SK-N-SH (cell line): ENCODE measurements around the gene APBB3.

Experiments
- EP300 ChIP-seq, 2 experiments: IDR thresholded peaks; 2 replicates each; pipeline versions ENCODE4 v1.4.0 to v1.6.1; 2012; ENCODE audit warnings: borderline replicate concordance in 1 of 2, low read depth in 1 of 2, low read length in 1 of 2
- FOXJ3 ChIP-seq: sonication (generic); formaldehyde crosslinking; IDR thresholded peaks from 2 replicates; pipeline ENCODE4 v1.5.1; 2020; ENCODE audit warnings: mild to moderate bottlenecking, missing genetic modification reagents
- FOXM1 ChIP-seq: IDR thresholded peaks from 2 replicates; pipeline ENCODE4 v1.4.0; 2012; ENCODE audit warnings: low read depth, mild to moderate bottlenecking
- SIN3A ChIP-seq: IDR thresholded peaks from 2 replicates; pipeline ENCODE4 v1.6.1; 2012; ENCODE audit warnings: low read depth, mild to moderate bottlenecking, low read length, moderate library complexity, borderline replicate concordance
- TF ChIP-seq, protein P1 (sequence below): fragments of 200-600 bp; sonication (generic); IDR thresholded peaks from 2 replicates; pipeline ENCODE4 v1.6.1; 2017; ENCODE audit warnings: antibody characterized with exemption, mild to moderate bottlenecking, moderate library complexity

DNA sequence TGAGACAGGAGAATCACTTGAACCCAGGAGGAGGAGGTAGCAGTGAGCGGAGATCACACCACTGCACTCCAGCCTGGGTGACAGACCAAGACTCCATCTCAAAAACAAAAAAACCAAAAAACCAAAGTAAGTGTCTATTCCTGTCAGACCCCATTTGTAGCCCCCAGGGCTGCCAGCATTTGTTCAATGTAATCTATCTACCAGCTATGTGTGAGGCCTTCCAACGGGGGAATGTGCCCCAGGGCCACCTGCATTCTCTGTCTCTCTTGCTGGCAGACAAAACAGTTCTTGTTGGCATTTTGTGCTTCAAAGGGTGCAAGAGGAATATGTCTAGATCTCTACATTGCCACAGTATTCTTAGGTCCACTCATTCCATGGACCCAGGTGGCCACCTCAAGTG, 34.4 kb upstream of the APBB3 start:
- TF ChIP-seq EP300 (IDR thresholded peaks at IDR 0.05; ENCODE audit: borderline replicate concordance in 1 of 2, low read depth in 1 of 2, low read length in 1 of 2) = no peak
- TF ChIP-seq, protein P1, sequence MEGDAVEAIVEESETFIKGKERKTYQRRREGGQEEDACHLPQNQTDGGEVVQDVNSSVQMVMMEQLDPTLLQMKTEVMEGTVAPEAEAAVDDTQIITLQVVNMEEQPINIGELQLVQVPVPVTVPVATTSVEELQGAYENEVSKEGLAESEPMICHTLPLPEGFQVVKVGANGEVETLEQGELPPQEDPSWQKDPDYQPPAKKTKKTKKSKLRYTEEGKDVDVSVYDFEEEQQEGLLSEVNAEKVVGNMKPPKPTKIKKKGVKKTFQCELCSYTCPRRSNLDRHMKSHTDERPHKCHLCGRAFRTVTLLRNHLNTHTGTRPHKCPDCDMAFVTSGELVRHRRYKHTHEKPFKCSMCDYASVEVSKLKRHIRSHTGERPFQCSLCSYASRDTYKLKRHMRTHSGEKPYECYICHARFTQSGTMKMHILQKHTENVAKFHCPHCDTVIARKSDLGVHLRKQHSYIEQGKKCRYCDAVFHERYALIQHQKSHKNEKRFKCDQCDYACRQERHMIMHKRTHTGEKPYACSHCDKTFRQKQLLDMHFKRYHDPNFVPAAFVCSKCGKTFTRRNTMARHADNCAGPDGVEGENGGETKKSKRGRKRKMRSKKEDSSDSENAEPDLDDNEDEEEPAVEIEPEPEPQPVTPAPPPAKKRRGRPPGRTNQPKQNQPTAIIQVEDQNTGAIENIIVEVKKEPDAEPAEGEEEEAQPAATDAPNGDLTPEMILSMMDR = no peak
- TF ChIP-seq FOXM1 = no peak
- no peak for TF ChIP-seq FOXJ3 (CRISPR knock-in tag)
- no peak for TF ChIP-seq SIN3A
